GM10266 (cell line): ENCODE results near the gene FNDC11.

Experiments used
- DNase-seq: peaks from one replicate; pipeline ENCODE4 v3.0.0; 2012; ENCODE audit errors: extremely low spot score
- CTCF ChIP-seq: IDR thresholded peaks from 2 replicates; pipeline ENCODE4 v1.5.1; 2012; ENCODE audit warnings: mild to moderate bottlenecking, low read depth; ENCODE audit not compliant: control insufficient read depth, insufficient read depth; ENCODE audit errors: missing control alignments

FNDC11 gene

GRCh38 chr20:63525971-63526370 is 28.0 kb upstream of the FNDC11 start:
- DNase-seq: no peak
- no peak for TF ChIP-seq CTCF

GRCh38 chr20:63527184-63527583 is 26.8 kb upstream of the FNDC11 start:
- no peak for DNase-seq
- TF ChIP-seq CTCF: no peak

- no peak for DNase-seq
- no peak for TF ChIP-seq CTCF
These were observed 24.6 kb upstream of the FNDC11 start for GRCh38 chr20:63529180-63529860.

- TF ChIP-seq CTCF: no peak
- no peak for DNase-seq
These were observed 23.8 kb upstream of the FNDC11 start for GRCh38 chr20:63529861-63530787.

GRCh38 chr20:63530788-63531160 is 23.2 kb upstream of the FNDC11 start:
- no peak for TF ChIP-seq CTCF
- DNase-seq: no peak

GRCh38 chr20:63531686-63532448 is 22.1 kb upstream of the FNDC11 start:
- no peak for TF ChIP-seq CTCF
- no peak for DNase-seq
